Sigmoid colon (tissue), 7 donors: ENCODE results near the gene LYPD6. TPM values are rescaled to one million over a fixed set of nuclear protein-coding genes. Genes with fewer than 3 reads are reported as not detected.

ENCODE experiments used
- DNase-seq: peaks from one replicate; pipeline ENCODE4 v3.0.0-alpha.2; 2019
- H3K27ac ChIP-seq, 4 donors: fragments of 200-600 bp; sonication (generic); one replicate each; pipeline ENCODE4 v1.5.1; 2016 to 2019; ENCODE audit warnings: mild to moderate bottlenecking in 1 of 4
- H3K27me3 ChIP-seq, 3 donors: fragments of 200-600 bp; sonication (generic); one replicate each; pipeline ENCODE4 v1.5.1; 2019; ENCODE audit warnings: mild to moderate bottlenecking in 1 of 3
- H3K36me3 ChIP-seq, 4 donors: fragments of 200-600 bp; sonication (generic); one replicate each; pipeline ENCODE4 v1.5.1; 2016 to 2019
- H3K4me1 ChIP-seq, 4 donors: fragments of 200-600 bp; sonication (generic); one replicate each; pipeline ENCODE4 v1.5.1; 2017 to 2019
- H3K4me3 ChIP-seq, 4 donors: fragments of 200-600 bp; sonication (generic); one replicate each; pipeline ENCODE4 v1.5.1; 2017 to 2019; ENCODE audit warnings: mild to moderate bottlenecking in 2 of 4, moderate library complexity in 1 of 4
- H3K9me3 ChIP-seq, 4 donors: fragments of 200-600 bp in 3 of 4; sonication (generic) in 3 of 4; one replicate each; pipeline versions ENCODE4 v1.5.1 to v1.6.1; 2013 to 2019
- EP300 ChIP-seq, 4 donors: sonication (generic); formaldehyde crosslinking; IDR thresholded peaks; one replicate each; pipeline ENCODE4 v1.6.1; 2017; ENCODE audit warnings: antibody characterized with exemption in 4 of 4
- POLR2A ChIP-seq, 2 donors: fragments of 450-650 bp; IDR thresholded peaks; one replicate each; pipeline ENCODE4 v1.6.1; 2016; ENCODE audit warnings: antibody characterized with exemption in 2 of 2, mild to moderate bottlenecking in 2 of 2, moderate library complexity in 2 of 2
- POLR2AphosphoS5 ChIP-seq, 4 donors: sonication (generic); formaldehyde crosslinking; IDR thresholded peaks; one replicate each; pipeline ENCODE4 v1.6.1; 2017; ENCODE audit warnings: antibody characterized with exemption in 4 of 4
- WGBS, 2 donors: extraction: QIAGEN DNeasy Blood & Tissue Kit; methylation state at CpG; one replicate each; pipeline ENCODE4 v1.1.7; 2013; 5-methylcytosine and 5-hydroxymethylcytosine counted together
- intact Hi-C: fragments of 100-400 bp; cut with DNase I; formaldehyde crosslinking; loops from one replicate; pipeline ENCODE4 v1.15.1; 2023
- polyA plus RNA-seq, 3 donors: library from polyadenylated mRNA; stranded (reverse); fragments of 200-250 nt; gene quantifications; one replicate each; pipeline ENCODE4 v1.2.3, GENCODE V29; 2013
- total RNA-seq, 4 donors: library from RNA; depleted of rRNA; stranded (reverse); fragments of >200 nt; gene quantifications; one replicate each; pipeline ENCODE4 v1.1.0, GENCODE V29; 2016
- TF ChIP-seq, protein P1 (sequence below), 4 experiments: fragments of 450-650 bp in 3 of 4; fragments of 200-600 bp in 1 of 4; IDR thresholded peaks; one replicate each; pipeline ENCODE4 v1.5.1; 2016 to 2019; ENCODE audit warnings: antibody characterized with exemption in 4 of 4, mild to moderate bottlenecking in 3 of 4, moderate library complexity in 2 of 4
- donor health status: healthy with polysubstance abuse.
- donor health status: Bipolar disorder and iron deficiency.
- donor health status: healthy.

Gene LYPD6
- total and polyA plus RNA-seq, 7 donors: 1.0 to 2.0 (median 1.4) TPM

DNA sequence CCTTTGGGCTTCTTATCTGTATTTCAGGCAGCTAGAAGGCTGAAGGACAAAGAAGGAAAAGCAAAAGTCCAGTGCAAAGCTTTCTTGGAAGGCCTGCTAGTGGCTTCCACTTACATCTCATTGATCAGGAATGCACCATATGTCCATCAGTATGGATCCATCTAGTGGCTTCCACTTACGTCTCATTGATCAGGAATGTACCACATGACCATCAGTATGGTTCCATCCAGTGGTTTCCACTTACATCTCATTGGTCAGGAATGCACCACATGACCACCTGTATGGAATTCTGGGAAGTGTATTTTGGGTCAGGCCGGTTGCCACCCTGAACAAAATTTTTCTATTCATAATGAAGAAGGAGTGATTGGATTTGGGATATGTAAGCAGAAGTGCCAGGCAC is 70.6 kb downstream of the LYPD6 start:
- Histone ChIP-seq H3K9me3 (no peaks in the 10 kb centered on the region), H3K4me1 (no peaks in the 10 kb centered on the region), H3K4me3 (no peak overlapping the region), H3K27me3 (no peaks in the 10 kb centered on the region), H3K36me3 (no peaks in the 10 kb centered on the region), H3K27ac (no peak overlapping the region)
- intact Hi-C loops: no loop called here
- DNase-seq: no peak
- TF ChIP-seq EP300 (IDR thresholded peaks at IDR 0.05): no peak
- no peak for TF ChIP-seq POLR2AphosphoS5 (IDR thresholded peaks at IDR 0.05)
- no peak for TF ChIP-seq POLR2A (IDR thresholded peaks at IDR 0.05)
- TF ChIP-seq, protein P1, sequence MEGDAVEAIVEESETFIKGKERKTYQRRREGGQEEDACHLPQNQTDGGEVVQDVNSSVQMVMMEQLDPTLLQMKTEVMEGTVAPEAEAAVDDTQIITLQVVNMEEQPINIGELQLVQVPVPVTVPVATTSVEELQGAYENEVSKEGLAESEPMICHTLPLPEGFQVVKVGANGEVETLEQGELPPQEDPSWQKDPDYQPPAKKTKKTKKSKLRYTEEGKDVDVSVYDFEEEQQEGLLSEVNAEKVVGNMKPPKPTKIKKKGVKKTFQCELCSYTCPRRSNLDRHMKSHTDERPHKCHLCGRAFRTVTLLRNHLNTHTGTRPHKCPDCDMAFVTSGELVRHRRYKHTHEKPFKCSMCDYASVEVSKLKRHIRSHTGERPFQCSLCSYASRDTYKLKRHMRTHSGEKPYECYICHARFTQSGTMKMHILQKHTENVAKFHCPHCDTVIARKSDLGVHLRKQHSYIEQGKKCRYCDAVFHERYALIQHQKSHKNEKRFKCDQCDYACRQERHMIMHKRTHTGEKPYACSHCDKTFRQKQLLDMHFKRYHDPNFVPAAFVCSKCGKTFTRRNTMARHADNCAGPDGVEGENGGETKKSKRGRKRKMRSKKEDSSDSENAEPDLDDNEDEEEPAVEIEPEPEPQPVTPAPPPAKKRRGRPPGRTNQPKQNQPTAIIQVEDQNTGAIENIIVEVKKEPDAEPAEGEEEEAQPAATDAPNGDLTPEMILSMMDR (IDR thresholded peaks at IDR 0.05): no peak
- 94% methylated on average over 2 of the region's 2 CpGs for WGBS, 2 donors

DNA sequence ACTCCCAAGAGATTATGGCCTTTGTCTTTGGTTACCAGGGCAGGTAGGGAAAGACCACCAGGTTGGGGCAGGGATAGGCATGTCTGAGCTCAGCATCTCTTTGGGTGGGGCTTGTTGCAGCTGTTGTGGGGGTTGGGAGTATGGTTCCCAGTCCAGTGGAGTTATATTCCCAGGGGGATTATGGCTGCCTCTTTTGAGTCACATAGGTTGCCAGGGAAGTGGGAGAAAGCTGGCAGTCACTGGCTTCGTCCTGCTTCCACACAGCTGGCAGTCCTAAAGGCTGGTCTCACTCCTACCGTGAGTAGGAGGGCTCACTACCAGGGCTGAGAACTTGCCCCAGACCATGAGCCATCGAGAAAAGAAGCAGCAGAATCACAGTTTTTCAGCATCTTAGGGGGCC is 79.1 kb downstream of the LYPD6 start:
- DNase-seq: no peak
- intact Hi-C loops: no loop called here
- 80 to 90% methylated on average over 3 of the region's 3 CpGs for WGBS, 2 donors

DNA sequence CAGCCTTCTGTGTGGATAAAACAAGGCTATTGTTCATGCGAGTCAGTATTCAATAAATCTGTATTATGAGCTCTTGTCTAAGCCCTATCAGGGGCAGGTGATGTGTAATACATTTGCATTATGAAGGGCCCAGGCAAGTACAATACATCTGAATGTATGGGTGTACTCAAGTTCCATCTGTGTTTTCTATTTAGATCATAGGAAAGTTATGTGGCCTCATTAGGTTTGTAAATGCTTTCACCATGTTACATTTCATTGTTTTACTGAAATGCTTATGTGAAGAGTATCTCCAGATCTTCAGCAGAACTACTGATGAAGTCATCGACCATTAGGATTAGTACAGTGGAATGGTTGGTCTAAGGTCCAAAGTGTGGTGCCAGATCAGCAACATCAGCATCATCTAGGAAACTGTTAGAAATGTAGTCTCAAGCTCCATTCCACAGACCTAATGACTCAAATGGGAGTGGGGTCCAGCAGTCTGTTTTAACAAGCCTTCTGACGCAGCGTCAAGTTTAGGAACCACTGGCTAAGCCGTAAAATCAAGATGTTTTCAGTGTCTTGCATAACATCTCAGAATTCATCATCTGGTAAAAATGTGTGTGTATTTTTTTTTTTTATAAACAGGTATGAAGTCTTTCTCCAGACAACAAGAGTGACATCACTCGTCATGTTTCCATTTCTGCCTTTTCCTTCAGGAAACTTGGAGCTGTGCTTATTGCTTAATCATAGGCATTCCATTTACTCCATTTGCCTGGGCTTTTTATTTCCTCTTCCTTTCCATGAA is 80.5 kb downstream of the LYPD6 start:
- no peak for DNase-seq

More for the DNA sequence above, 79.1 kb downstream of the LYPD6 start:
- H3K27me3 ChIP-seq: no peaks in the 10 kb centered on the region
- no peak for TF ChIP-seq POLR2AphosphoS5 (IDR thresholded peaks at IDR 0.05)
- TF ChIP-seq EP300 (IDR thresholded peaks at IDR 0.05): no peak
- no peak for TF ChIP-seq POLR2A (IDR thresholded peaks at IDR 0.05)
- TF ChIP-seq, protein P1 (IDR thresholded peaks at IDR 0.05): no peak
- no peak overlapping the region for H3K27ac ChIP-seq
- no peaks in the 10 kb centered on the region for H3K4me1 ChIP-seq
- H3K36me3 ChIP-seq: no peaks in the 10 kb centered on the region
- H3K4me3 ChIP-seq: no peak overlapping the region
- H3K9me3 ChIP-seq: no peaks in the 10 kb centered on the region

DNA sequence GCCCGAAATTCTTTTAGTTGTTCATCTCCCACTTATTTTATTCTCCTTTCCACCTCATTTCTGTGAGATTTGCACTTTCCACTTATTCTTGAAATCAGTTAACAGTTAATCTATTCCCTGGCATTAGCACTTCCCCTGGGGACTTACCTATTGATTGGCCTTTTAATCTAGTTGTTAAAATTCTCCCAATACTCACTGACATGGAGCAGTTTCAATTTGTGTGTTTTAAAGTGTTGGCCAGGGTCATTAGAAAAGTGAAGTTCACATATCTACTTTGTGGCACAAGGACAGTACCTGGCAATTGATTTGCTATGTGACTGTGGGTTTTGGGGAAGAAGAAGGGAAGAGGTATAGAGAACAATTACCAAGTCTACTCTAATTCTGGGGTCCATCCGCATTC is 83.1 kb downstream of the LYPD6 start:
- TF ChIP-seq, protein P1 (IDR thresholded peaks at IDR 0.05): no peak
- TF ChIP-seq EP300 (IDR thresholded peaks at IDR 0.05) (no peak), POLR2AphosphoS5 (IDR thresholded peaks at IDR 0.05) (no peak), POLR2A (IDR thresholded peaks at IDR 0.05) (no peak)
- Histone ChIP-seq H3K36me3 (no peaks in the 10 kb centered on the region), H3K9me3 (no peaks in the 10 kb centered on the region), H3K4me1 (no peaks in the 10 kb centered on the region), H3K4me3 (no peak overlapping the region), H3K27me3 (no peaks in the 10 kb centered on the region), H3K27ac (no peak overlapping the region)
- intact Hi-C loops: loop anchor here (5.0 kb wide), 1 partner anchor 36 kb away; no protein-coding TSS in a partner anchor
- DNase-seq: no peak
- 93 to 95% methylated on average over 2 of the region's 2 CpGs for WGBS, 2 donors

More for the DNA sequence above, 80.5 kb downstream of the LYPD6 start:
- no peaks in the 10 kb centered on the region for H3K4me1 ChIP-seq
- no peak overlapping the region for H3K27ac ChIP-seq
- 82 to 88% methylated on average over 6 of the region's 6 CpGs for WGBS, 2 donors
- intact Hi-C loops: loop anchor here (5.0 kb wide), 1 partner anchor 34 kb away; no protein-coding TSS in a partner anchor
- no peaks in the 10 kb centered on the region for H3K27me3 ChIP-seq
- no peaks in the 10 kb centered on the region for H3K9me3 ChIP-seq
- no peak overlapping the region for H3K4me3 ChIP-seq
- H3K36me3 ChIP-seq: no peaks in the 10 kb centered on the region
- no peak for TF ChIP-seq EP300 (IDR thresholded peaks at IDR 0.05)
- no peak for TF ChIP-seq POLR2A (IDR thresholded peaks at IDR 0.05)
- TF ChIP-seq, protein P1 (IDR thresholded peaks at IDR 0.05): no peak
- no peak for TF ChIP-seq POLR2AphosphoS5 (IDR thresholded peaks at IDR 0.05)
